OCI-LY7 (cell line): ENCODE measurements around the gene TM9SF4.

Experiments used
- EZH2phosphoT487 ChIP-seq: fragments of 200-600 bp; sonication (generic); IDR thresholded peaks from 2 replicates; pipeline ENCODE4 v1.6.1; 2018; ENCODE audit warnings: low read depth, borderline replicate concordance, mild to moderate bottlenecking, mixed run types, antibody characterized with exemption, low read length, moderate library complexity, mixed read lengths
- TF ChIP-seq, protein P1 (sequence below): fragments of 200-600 bp; sonication (generic); conservative IDR thresholded peaks from 2 replicates; pipeline ENCODE4 v1.5.1; 2014; ENCODE audit warnings: mild to moderate bottlenecking, antibody characterized with exemption, low read length, moderate library complexity, mixed read lengths

DNA sequence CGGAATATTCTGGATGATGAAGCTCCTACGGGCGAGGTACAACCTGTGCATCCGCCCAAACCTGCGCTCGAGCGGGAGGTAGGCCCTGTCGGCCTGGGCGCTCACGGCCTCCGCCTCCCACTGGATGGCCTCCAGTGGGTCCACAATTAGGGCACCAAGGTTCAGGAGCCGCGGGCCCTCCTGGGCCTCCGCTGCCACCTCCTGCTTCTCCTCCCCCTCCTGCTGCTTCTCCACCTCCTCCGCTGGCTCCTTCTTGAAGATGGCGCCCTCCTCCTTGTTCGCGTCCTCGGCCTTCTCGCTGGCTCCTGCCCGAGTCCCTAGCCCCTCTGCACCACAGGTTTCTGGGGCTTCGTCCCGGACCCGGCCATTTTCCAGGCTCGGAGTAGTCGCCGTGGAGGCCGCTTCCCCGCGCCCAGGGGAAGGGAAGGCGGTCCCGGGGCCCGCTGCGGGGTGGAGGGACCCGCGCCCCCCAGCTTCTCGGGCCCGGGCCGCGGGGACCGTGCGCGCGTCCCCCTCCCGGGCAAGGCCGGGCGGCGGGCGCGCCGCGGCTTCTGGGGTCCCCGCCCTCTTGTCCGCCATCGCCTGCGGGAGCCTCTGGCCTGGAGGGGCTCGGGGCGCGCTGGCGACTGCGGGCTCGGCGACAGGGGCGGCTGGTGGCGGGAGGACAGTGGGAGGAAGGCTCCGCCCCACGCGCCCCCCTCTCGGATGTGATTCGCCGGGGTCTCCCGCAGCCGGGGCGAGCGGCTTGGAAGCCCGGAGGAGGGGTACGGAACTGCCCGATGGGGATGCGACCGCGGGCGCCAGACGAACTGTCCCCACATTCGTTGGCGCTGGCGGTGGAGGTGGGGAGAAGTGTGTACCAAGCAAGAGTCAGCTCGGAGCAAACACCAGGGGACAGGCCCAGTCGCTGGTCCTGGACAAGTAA, 80.4 kb downstream of the TM9SF4 start:
- TF ChIP-seq, protein P1, sequence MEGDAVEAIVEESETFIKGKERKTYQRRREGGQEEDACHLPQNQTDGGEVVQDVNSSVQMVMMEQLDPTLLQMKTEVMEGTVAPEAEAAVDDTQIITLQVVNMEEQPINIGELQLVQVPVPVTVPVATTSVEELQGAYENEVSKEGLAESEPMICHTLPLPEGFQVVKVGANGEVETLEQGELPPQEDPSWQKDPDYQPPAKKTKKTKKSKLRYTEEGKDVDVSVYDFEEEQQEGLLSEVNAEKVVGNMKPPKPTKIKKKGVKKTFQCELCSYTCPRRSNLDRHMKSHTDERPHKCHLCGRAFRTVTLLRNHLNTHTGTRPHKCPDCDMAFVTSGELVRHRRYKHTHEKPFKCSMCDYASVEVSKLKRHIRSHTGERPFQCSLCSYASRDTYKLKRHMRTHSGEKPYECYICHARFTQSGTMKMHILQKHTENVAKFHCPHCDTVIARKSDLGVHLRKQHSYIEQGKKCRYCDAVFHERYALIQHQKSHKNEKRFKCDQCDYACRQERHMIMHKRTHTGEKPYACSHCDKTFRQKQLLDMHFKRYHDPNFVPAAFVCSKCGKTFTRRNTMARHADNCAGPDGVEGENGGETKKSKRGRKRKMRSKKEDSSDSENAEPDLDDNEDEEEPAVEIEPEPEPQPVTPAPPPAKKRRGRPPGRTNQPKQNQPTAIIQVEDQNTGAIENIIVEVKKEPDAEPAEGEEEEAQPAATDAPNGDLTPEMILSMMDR = no peak
- no peak for TF ChIP-seq EZH2phosphoT487
